ENCODE data around the gene ZKSCAN5.
"Not testable (repeated sequence)": the region's sequence is repeated elsewhere in the genome, so short reads cannot be mapped to it uniquely, and the experiment has no call there.

Gene ZKSCAN5

GRCh38 chr7:99498546-99498944, 5.9 kb upstream of the ZKSCAN5 start:
- no peak for DNase-seq

- DNase-seq: no peak
These were observed 5.1 kb upstream of the ZKSCAN5 start for GRCh38 chr7:99499371-99499720.

- peak; percentile 86 for DNase-seq
These were observed 4.5 kb upstream of the ZKSCAN5 start, which contains the start of gene ZNF394 for GRCh38 chr7:99499721-99500636. TSS of gene ZNF394 (minus strand) at chr7:99500281. CDS start at chr7:99500093, 188 bp downstream.

GRCh38 chr7:99500637-99501009, 3.8 kb upstream of the ZKSCAN5 start:
- no peak for DNase-seq

- DNase-seq: not testable (repeated sequence)
These were observed 3.2 kb upstream of the ZKSCAN5 start for GRCh38 chr7:99501236-99501635.

GRCh38 chr7:99504281-99504602, 220 bp upstream of the ZKSCAN5 start:
- peak; percentile 97 for DNase-seq

GRCh38 chr7:99505324-99505662, 831 bp downstream of the ZKSCAN5 start:
- no peak for DNase-seq

GRCh38 chr7:99514050-99514449, 9.6 kb downstream of the ZKSCAN5 start:
- no peak for DNase-seq

- no peak for DNase-seq
These were observed 16.9 kb downstream of the ZKSCAN5 start for GRCh38 chr7:99521399-99521798.

- DNase-seq: no peak
These were observed 21.4 kb downstream of the ZKSCAN5 start for GRCh38 chr7:99525713-99526440.

- DNase-seq: no peak
These were observed 26.9 kb downstream of the ZKSCAN5 start for GRCh38 chr7:99531354-99531765.

GRCh38 chr7:99535667-99536066, 31.2 kb downstream of the ZKSCAN5 start:
- DNase-seq: no peak

GRCh38 chr7:99539213-99539811, 34.9 kb downstream of the ZKSCAN5 start:
- no peak for DNase-seq

GRCh38 chr7:99540542-99540941, 36.1 kb downstream of the ZKSCAN5 start:
- no peak for DNase-seq

- no peak for DNase-seq
These were observed 36.8 kb downstream of the ZKSCAN5 start for GRCh38 chr7:99541212-99541611.

- DNase-seq: no peak
These were observed 38.7 kb downstream of the ZKSCAN5 start for GRCh38 chr7:99543081-99543671.

GRCh38 chr7:99543916-99544315, 39.5 kb downstream of the ZKSCAN5 start:
- no peak for DNase-seq

GRCh38 chr7:99545308-99545707, 40.8 kb downstream of the ZKSCAN5 start:
- not testable (repeated sequence) for DNase-seq

GRCh38 chr7:99549545-99549944, 45.1 kb downstream of the ZKSCAN5 start:
- not testable (repeated sequence) for DNase-seq

GRCh38 chr7:99551334-99551733, 46.9 kb downstream of the ZKSCAN5 start:
- DNase-seq: no peak

GRCh38 chr7:99551767-99552463, 47.5 kb downstream of the ZKSCAN5 start, which contains the start of gene FAM200A:
TSS of gene FAM200A (minus strand) at chr7:99552114. CDS start at chr7:99548407, 3,707 bp downstream.
- DNase-seq: peak; percentile 90

- no peak for DNase-seq
These were observed 48.6 kb downstream of the ZKSCAN5 start for GRCh38 chr7:99553039-99553438.

GRCh38 chr7:99554939-99555338, 50.5 kb downstream of the ZKSCAN5 start:
- DNase-seq: no peak

Measured in NCI-H1436 (cell line).